Measurements from ENCODE around the gene ATXN2. TPM values are rescaled to one million over a fixed set of nuclear protein-coding genes. Genes with fewer than 3 reads are reported as not detected.
"Not testable (repeated sequence)": the region's sequence is repeated elsewhere in the genome, so short reads cannot be mapped to it uniquely, and the experiment has no call there.

ATXN2 gene, protein sequence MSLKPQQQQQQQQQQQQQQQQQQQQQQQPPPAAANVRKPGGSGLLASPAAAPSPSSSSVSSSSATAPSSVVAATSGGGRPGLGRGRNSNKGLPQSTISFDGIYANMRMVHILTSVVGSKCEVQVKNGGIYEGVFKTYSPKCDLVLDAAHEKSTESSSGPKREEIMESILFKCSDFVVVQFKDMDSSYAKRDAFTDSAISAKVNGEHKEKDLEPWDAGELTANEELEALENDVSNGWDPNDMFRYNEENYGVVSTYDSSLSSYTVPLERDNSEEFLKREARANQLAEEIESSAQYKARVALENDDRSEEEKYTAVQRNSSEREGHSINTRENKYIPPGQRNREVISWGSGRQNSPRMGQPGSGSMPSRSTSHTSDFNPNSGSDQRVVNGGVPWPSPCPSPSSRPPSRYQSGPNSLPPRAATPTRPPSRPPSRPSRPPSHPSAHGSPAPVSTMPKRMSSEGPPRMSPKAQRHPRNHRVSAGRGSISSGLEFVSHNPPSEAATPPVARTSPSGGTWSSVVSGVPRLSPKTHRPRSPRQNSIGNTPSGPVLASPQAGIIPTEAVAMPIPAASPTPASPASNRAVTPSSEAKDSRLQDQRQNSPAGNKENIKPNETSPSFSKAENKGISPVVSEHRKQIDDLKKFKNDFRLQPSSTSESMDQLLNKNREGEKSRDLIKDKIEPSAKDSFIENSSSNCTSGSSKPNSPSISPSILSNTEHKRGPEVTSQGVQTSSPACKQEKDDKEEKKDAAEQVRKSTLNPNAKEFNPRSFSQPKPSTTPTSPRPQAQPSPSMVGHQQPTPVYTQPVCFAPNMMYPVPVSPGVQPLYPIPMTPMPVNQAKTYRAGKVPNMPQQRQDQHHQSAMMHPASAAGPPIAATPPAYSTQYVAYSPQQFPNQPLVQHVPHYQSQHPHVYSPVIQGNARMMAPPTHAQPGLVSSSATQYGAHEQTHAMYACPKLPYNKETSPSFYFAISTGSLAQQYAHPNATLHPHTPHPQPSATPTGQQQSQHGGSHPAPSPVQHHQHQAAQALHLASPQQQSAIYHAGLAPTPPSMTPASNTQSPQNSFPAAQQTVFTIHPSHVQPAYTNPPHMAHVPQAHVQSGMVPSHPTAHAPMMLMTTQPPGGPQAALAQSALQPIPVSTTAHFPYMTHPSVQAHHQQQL
- 10 to 100 TPM; 46.7 to 99.7 (median 77.6) TPM for polyA plus RNA-seq (ENCODE audit: insufficient read length in 4 of 4)

DNA sequence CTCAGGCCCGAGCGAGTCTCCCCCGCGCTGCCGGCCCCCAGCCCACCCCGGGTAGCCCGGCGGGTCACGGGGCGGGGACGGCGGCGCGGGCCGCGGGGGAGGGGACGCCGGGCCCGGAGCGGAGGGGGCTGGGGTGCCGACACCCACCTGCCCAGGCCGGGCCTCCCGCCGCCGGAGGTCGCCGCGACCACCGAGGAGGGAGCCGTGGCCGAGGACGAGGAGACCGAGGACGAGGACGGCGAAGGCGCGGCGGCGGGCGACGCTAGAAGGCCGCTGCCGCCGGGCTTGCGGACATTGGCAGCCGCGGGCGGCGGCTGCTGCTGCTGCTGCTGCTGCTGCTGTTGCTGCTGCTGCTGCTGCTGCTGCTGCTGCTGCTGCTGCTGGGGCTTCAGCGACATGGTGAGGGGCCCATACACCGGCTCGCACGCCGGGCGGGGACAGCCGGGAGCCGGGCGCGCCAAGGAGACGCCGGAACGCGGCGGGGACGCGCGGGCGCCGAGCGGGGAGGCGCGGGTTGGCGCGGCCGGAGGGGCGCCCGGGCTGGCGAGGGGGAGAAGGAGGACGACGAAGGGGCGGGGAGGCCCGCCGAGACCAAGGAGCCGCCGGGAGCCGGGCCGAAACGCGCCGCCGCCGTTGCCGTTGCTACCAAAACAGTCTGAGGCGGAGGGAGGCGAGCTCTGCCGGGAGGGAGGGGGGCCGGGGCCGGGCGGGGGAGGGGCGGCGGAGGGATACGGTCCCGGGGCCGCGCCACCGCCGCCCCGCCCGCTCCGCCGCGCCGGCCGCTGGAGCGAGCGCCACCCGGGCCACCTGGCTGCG lies at the start of gene ATXN2:
Gene ATXN2 (minus strand): TSS at position 679 of the 816 bp plus-strand sequence. CDS start 281 bp downstream, at position 398.
- peak in 2 of 4 donors; percentile 14 to 43 for DNase-seq (ENCODE audit: low read depth in 4 of 4, low spot score in 2 of 4)

DNA sequence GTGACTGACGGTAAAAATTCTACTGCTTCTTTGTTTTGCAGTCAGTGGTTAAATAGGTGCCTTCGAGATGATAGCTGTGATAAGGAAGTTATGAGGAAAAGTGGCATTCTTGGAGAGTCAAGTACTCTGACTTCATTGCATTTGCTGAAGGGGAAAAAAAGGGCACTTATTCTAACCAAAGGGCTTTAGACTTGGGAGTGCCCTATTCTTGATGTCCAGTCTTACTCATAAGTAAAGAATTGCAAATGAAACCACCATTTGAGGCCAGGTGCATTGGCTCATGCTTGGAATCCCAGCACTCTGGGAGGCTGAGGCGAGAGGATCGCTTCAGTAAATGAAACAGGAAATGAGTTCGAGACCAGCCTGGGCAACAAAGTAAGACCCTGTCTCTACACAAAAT lies 46.3 kb upstream of the ATXN2 start:
- DNase-seq (ENCODE audit: low read depth in 4 of 4, low spot score in 2 of 4), result no peak

DNA sequence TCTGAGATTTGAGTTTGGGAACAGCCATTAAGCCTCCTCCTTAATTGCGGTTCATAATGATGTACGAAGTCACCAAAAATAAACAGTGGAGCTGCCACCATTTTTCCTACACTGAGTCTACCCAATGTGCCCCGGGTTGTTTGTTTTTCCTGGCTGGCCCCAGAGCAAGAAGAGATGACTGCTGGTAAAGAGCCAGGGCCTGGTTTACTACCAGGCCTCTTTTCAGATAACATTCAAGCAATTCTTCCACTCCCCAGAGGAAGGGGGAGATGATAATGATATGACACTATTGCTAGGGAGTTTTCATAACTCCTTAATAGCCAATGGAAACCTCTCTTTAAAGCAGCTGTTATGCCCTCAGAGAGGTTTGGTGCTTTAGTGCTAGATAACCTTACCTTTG lies 44.3 kb upstream of the ATXN2 start:
- DNase-seq (ENCODE audit: low read depth in 4 of 4, low spot score in 2 of 4), result no peak

DNA sequence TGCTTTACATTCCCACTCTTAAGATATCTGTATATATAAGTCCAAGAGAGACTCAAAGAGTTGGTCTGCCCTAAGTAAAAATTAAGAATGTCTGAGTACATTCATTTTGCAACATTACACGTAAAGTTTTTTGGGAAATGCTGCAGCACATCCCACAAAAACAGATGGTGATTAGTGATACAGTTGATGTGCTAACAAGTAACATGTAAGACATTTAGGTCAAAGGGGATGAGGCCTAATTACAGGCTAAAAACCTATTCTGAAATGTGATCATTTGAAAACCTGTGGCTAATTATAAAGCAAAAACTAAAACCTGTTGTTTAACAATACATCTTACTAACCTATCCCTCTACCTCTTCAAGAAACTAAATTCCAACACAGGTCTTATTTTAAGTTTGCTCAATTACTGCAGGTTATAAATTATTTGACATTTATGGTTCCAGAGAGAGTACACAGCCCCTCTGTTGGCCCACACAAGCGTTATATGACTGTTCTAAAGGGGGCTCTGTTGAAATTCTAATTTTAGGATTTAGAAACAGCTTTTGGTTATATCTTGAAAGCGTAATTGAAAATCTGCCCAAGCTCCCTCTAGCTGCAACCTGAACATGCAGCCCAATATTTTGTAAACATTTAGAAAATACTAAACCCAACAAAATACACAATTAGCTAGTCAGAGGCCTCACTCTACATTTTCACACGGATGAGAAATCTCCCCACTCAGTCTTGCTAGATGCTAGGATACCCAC lies 43.7 kb upstream of the ATXN2 start:
- no peak for DNase-seq (ENCODE audit: low read depth in 4 of 4, low spot score in 2 of 4)

DNA sequence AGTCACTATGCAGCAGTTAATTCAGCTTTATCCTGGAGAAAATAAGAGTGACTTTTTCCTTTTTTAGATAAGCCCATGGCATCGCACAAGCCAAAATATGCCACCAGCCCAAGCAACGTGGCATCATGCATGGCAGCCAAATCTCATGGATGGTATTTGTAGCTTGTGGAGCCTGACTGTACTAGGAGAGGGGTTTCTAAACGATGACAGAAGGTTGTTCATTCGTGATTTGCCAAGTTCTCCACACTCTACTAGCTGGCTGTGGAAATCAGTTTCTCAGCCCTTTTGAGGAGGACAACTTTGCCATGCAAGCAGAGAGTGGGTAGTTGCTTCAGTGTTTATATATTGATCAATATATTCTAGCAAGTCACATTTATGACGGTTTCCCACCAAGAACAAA lies 41.4 kb upstream of the ATXN2 start:
- no peak for DNase-seq (ENCODE audit: low read depth in 4 of 4, low spot score in 2 of 4)

DNA sequence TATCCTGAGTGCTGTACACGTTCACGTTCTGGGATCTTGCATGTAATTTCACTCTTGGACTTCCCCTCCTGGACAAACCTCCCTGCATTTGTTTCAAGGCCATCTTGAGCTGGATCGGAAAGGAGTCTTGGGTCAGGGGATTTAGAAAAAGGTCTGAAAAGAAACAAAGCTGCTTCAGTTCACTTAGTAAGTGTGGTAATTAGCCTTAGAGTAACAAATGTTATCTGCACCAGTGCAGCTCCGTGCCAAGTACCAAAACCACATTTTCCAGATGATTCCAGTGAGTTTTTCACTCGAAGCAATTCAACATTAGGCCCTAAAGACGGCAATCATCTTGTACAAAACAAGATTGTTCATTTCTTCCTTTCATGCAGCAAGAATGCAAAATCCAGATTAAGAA lies 39.4 kb upstream of the ATXN2 start:
- no peak for DNase-seq (ENCODE audit: low read depth in 4 of 4, low spot score in 2 of 4)

DNA sequence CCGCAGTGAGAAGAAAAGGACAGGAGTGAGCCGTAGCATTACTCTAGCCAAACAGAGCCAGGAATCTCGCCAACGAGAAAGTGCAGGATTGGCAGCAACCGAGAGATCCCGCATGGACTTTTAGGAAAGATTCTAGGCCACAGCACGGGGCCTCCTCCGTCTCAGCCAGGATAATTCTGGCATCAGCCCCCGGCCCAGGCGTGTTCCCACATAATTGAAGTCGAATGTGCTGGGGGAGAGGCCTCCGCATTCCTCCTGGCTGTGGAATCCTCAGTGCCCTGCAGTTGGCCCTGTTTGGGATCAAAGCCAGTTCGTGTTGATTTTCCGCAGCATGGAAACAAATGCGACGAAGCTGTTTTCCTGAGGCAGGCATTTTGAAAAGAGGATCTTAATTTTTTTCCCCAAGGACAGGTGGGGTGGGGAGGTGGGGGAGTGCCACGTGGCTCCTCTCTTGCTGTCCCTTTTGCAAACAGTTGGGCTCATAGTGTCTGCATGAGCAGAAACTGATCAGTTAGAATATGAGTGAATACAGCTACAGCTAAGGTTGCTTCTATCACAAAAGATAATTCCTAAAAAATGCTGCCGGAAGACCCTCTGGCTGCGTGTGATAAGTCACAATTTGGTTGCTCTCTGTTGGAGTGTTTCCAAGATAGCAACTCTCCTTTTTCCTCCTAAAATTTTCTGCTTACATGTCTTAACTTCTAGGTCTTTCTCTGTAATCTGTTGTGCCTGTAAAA lies 37.3 kb upstream of the ATXN2 start:
- peak in 1 of 4 donors; percentile 48 for DNase-seq (ENCODE audit: low read depth in 4 of 4, low spot score in 2 of 4)

DNA sequence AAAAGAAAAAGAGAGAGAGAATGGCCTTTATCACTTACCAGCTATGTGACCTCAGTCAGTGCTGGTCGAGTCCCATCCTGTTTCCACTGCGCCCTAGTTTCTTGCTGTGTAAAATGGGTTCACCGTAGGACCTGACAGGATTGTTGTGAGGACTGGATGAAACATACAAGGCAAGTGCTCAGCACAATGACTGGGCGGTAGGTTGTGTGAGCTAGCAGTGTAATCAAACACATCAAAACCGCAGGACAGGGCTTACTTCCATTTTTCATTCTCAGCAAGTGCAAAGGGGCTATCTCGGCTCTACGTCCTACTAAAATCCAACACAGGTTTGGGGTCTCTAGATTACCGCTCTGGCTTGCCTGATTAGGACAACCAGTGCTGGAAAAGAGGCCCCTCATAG lies 36.4 kb upstream of the ATXN2 start:
- DNase-seq (ENCODE audit: low read depth in 4 of 4, low spot score in 2 of 4), result no peak

DNA sequence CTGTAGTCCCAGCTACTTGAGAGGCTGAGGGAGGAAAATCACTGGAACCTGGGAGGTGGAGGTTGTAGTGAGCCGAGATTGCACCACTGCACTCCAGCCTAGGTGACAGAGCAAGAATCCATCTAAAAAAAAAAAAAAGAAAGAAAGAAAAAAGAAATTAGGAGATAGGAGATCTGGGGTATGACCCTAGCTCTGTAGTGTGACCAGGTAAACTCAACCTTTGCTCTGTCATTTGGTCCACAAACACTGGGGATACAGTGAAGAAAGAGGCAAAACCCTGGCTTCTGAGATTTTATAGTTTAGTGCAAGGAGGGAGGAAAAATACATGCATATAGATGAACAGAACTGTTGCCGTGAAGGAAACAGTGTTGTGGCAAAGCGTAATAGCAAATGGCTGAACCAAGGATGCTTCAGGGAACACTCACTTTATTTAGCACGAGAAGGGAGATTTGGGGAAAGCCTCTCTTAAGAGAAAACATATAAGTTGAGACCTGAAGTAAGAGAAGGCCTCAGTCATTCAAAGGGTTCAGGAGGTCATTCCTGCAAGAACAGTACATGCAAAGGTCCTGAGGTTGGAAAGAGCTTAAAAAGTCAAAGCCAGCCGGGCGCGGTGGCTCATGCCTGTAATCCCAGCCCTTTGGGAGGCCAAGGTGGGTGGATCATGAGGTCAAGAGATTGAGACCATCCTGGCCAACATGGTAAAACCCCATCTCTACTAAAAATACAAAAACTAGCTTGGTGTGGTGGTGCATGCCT lies 29.6 kb upstream of the ATXN2 start:
- no peak for DNase-seq (ENCODE audit: low read depth in 4 of 4, low spot score in 2 of 4)

DNA sequence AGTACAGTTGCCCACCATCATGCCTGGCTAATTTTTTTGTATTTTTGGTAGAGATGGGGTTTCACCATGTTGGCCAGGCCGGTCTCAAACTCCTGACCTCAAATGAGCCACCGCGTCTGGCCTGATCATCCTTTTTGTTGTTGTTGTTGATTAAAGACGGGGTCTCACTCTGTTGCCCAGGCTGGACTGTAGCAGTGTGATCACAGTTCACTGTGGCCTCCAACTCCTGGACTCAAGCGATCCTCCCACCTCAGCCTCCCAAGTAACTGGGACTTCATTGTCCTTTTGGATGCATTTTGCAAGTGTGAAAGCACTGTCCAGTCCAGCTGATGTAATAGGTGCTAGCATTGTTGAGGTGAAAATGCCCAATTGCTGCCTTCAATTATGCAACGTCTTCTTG lies 27.1 kb upstream of the ATXN2 start:
- DNase-seq (ENCODE audit: low read depth in 4 of 4, low spot score in 2 of 4), result no peak

DNA sequence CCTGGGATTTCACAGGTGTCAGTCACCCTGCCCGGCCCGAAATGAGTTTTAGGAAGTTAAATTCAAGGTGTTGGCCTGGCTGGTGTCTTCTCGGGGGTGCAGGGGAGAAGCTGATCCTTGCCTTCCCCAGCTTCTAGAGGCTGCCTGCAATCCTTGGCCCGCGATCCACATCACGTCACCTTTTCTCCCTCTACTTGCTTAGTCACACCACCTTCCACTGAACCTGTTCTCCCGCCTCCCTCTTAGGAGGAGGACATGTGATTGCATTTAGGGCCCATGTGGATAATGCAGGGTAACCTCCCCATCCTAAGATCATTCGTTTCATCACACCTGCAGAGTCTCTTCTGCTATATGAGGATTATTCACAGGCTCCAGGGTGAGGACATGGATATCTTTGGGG lies 25.4 kb upstream of the ATXN2 start:
- DNase-seq (ENCODE audit: low read depth in 4 of 4, low spot score in 2 of 4), result no peak

DNA sequence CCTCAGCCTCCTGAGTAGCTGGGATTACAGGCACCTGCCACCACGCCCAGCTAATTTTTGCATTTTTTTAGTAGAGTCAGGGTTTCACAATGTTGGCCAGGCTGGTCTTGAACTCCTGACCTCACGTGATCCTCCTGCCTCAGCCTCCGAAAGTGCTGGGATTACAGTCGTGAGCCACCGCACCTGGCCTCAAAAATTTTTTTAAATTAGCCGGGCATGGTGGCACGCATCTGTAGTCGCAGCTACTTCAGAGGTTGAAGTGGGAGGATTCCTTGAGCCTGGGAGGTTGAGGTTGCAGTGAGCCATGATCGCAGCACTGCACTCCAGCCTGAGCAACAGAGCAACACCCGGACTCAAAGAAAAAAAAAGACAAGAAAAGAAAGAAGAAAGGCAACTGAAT lies 18.7 kb upstream of the ATXN2 start:
- DNase-seq (ENCODE audit: low read depth in 4 of 4, low spot score in 2 of 4), result not testable (repeated sequence)

DNA sequence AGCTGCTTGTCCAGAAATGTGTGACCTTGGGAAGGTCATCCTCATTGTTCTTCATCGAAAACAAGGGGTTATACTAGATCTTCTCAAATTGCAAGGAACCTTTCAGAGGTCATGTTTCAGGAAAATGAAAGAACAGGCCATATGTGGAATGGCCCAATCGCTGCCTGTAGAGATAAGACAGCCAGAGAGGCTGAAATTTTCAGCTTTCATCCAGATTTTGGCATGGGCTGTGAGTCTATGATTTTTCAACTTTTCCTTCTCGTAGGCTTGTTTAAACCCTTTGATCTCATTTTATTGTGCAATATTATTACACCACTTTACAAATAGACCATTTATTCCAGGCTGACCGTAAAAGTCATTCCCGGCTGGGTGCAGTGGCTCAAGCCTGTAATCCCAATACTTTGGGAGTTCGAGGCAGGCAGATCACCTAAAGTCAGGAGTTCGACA lies 17.1 kb upstream of the ATXN2 start:
- no peak for DNase-seq (ENCODE audit: low read depth in 4 of 4, low spot score in 2 of 4)

DNA sequence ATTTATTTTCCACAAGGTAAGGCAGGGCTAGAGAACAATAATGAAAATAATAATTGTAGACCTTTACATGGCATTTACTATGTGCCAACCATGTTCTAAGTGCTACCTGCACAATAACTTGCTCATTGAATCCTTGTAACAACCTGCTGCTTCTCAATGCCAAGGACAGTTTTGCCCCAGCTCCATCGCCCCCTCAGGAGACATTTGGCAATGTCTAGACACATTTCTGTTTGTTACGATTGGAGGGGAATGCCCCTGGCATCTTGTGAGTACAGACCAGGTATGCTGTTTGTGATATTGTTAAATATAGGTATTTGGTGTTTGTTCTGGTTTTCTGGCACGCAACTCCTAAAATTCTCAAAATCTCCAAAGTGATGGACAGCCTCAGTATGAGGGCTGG lies 8.1 kb upstream of the ATXN2 start:
- DNase-seq (ENCODE audit: low read depth in 4 of 4, low spot score in 2 of 4), result no peak

DNA sequence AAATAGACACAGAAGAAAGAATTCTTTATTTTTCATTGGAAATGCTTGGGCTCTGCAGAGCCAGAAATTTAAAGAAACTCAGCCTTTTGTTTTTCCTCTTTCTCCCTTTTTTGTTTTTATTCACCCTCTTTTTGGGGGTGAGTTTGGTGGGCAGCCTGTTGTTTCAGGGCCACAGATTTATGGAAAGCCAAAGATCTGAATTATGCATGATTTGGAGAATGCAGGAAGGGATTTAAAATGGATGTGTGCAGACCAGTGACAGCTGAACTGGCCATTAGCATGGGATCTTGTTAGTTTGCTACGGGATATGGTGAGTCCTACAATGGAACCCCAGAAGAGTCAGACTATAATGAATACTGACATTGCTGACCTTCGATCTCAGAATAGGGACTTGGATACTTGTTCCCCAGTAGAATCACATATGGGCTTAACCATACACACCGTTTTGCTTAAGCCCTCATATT lies 7.7 kb upstream of the ATXN2 start:
- DNase-seq (ENCODE audit: low read depth in 4 of 4, low spot score in 2 of 4), result no peak

DNA sequence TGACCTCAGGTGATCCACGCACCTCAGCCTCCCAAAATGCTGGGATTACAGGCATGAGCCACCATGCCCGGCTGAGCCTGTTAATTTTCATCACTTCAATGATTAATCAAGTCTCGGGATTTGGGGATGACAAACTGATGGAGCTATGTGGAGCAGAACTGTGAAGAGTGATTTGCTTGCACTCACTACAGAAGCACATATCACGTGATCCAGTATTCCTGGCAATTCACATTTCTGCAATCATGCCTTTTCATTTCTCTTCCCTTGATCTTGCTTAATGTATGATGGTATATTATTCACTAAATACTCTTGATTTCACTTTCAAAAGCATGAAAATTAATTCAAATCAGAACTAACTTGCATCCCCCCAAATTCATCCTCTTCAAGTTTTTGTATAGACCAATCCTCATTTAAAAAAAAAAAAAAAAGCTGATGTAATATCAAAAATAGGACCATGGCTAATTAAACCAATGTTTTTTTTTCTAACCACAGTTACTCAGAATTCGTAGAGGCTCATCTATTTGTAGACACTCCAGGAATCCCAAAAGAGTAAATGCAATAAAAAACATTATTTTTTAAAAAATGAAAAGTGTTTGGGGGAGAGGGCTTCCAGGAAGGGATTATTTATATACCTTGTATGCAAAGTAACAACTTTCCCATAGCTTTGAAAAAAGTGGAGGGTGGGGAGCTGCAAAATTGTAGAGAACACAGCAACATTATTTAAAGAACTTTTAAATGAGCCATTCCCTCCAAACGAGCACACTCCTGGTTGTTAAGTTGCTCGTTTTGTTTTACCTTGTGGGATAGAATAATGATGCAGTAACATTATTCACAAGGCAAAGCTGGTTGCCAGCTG lies 7.0 kb upstream of the ATXN2 start:
- DNase-seq (ENCODE audit: low read depth in 4 of 4, low spot score in 2 of 4), result no peak

DNA sequence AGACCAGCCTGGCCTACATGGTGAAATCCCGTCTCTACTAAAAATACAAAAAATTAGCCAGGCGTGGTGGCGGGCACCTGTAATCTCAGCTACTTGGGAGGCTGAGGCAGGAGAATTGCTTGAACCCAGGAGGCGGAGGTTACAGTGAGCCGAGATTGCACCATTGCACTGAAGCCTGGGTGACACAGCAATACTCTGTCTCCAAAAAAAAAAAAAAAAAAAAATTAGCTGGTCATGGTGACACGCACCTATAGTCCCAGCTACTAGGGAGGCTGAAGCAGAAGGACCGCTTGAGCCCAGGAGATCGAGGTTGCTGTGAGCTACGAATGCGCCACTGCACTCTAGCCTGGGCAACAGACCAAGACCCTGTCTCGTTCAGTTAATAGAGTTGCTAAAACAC lies 3.7 kb upstream of the ATXN2 start:
- not testable (repeated sequence) for DNase-seq (ENCODE audit: low read depth in 4 of 4, low spot score in 2 of 4)
